Activated B cell treated with CpG ODN at 0.5 μM for 24 hours (primary cell): ENCODE measurements around the gene UROS. TPM values are rescaled to one million over a fixed set of nuclear protein-coding genes. Genes with fewer than 3 reads are reported as not detected.

Experiments
- ATAC-seq: fragments of 200-7000 bp; cut with Tn5 transposase; one replicate; pipeline ENCODE4 v1.10.0; 2021; ENCODE audit warnings: low read depth, mild to moderate bottlenecking, moderate library complexity
- CTCF ChIA-PET: fragments of 350-600 bp; sonication (Branson Sonifier 250); formaldehyde crosslinking; loops from one replicate; lab custom pipeline; 2021; ENCODE audit warnings: antibody characterized with exemption; lab: Charles Lee
- POLR2A ChIA-PET: fragments of 350-600 bp; sonication (Branson Sonifier 250); formaldehyde crosslinking; loops from one replicate; lab custom pipeline; 2021; ENCODE audit warnings: antibody characterized with exemption; lab: Charles Lee
- DNase-seq: peaks from one replicate; pipeline ENCODE4 v3.0.0; 2022
- H3K27ac Mint-ChIP-seq: one replicate; pipeline ENCODE4 v1.8.0; 2020; ENCODE audit warnings: mixed read lengths
- H3K27me3 Mint-ChIP-seq: one replicate; pipeline ENCODE4 v1.8.0; 2021; ENCODE audit warnings: mixed read lengths
- H3K36me3 Mint-ChIP-seq: one replicate; pipeline ENCODE4 v1.8.0; 2021; ENCODE audit warnings: low read depth, mixed read lengths
- H3K4me1 Mint-ChIP-seq: one replicate; pipeline ENCODE4 v1.8.0; 2021; ENCODE audit warnings: mixed read lengths
- H3K4me3 Mint-ChIP-seq: one replicate; pipeline ENCODE4 v1.8.0; 2020; ENCODE audit warnings: mild to moderate bottlenecking, mixed read lengths
- H3K9me3 Mint-ChIP-seq: one replicate; pipeline ENCODE4 v1.8.0; 2020; ENCODE audit warnings: mixed read lengths
- CTCF ChIP-seq: fragments of 200-600 bp; IDR thresholded peaks from one replicate; pipeline ENCODE4 v1.8.0; 2022; ENCODE audit warnings: antibody characterized with exemption, mild to moderate bottlenecking
- intact Hi-C: fragments of 100-400 bp; cut with micrococcal nuclease; formaldehyde crosslinking; loops from one replicate; pipeline ENCODE4 v1.15.1; 2024
- total RNA-seq: library from RNA; stranded (reverse); gene quantifications from 2 replicates; pipeline ENCODE4 v1.2.3, GENCODE V29; 2022

Gene UROS
- total RNA-seq: 34.1 and 34.9 TPM in 2 replicates

GRCh38 chr10:125822878-125823662 lies at the start of gene UROS, which contains the start of gene BCCIP:
UROS (minus strand) TSS chr10:125823258; CDS start chr10:125816499, 6,759 bp downstream.
BCCIP (plus strand) TSS chr10:125823546; CDS start chr10:125823558, 12 bp downstream.
- H3K27ac Mint-ChIP-seq: peak within 1 kb of the TSS; percentile 46
- ChIA-PET POLR2A (interaction anchor here (0.5 to 1.6 kb wide), 6 partner anchors 9 to 267 kb away, joined by 3 to 16 read pairs (median 4); partner anchors contain the start of gene EDRF1), CTCF (interaction anchor here (0.9 kb wide), 1 partner anchor 9 kb away, joined by 3 read pairs; no protein-coding TSS in a partner anchor)
- peak within 1 kb of the TSS; percentile 78 for H3K4me3 Mint-ChIP-seq
- intact Hi-C loops: loop anchor here (1.0 to 5.0 kb wide), 4 partner anchors 73 to 906 kb away; partner anchors contain the start of genes EDRF1 and FANK1
- H3K27me3 Mint-ChIP-seq: no peaks in the 10 kb centered on the region
- H3K4me1 Mint-ChIP-seq: peaks cover 36% of the 10 kb centered on the region
- ATAC-seq (peak; percentile 87), DNase-seq (peak; percentile 86)
- TF ChIP-seq CTCF: no peak
- peaks cover 22% of the 10 kb centered on the region for H3K36me3 Mint-ChIP-seq
- H3K9me3 Mint-ChIP-seq: no peaks in the 10 kb centered on the region

- no peak for ATAC-seq
- TF ChIP-seq CTCF: no peak
- Mint-ChIP-seq H3K27me3 (no peaks in the 10 kb centered on the region), H3K27ac (no peak overlapping the region), H3K4me1 (no peaks in the 10 kb centered on the region), H3K9me3 (peaks cover 7% of the 10 kb centered on the region), H3K36me3 (peaks cover 18% of the 10 kb centered on the region), H3K4me3 (no peak overlapping the region)
- intact Hi-C loops: no loop called here
- no peak for DNase-seq
- ChIA-PET CTCF (no interaction called here), POLR2A (no interaction called here)
Measured at GRCh38 chr10:125871338-125871737, 48.3 kb upstream of the UROS start.

GRCh38 chr10:125868372-125868975 lies 45.4 kb upstream of the UROS start:
- Mint-ChIP-seq H3K27ac (no peak overlapping the region), H3K4me3 (no peak overlapping the region), H3K4me1 (no peaks in the 10 kb centered on the region), H3K9me3 (no peaks in the 10 kb centered on the region), H3K27me3 (no peaks in the 10 kb centered on the region), H3K36me3 (peaks cover 17% of the 10 kb centered on the region)
- TF ChIP-seq CTCF: peak; percentile 44
- CTCF ChIA-PET: interaction anchor here (0.6 to 2.5 kb wide), 8 partner anchors 15 to 1985 kb away, joined by 3 to 11 read pairs (median 4); no protein-coding TSS in a partner anchor
- ATAC-seq: no peak
- no peak for DNase-seq
- POLR2A ChIA-PET: no interaction called here
- intact Hi-C loops: loop anchor here (1.0 to 2.0 kb wide), 2 partner anchors 114 to 636 kb away; no protein-coding TSS in a partner anchor

- ChIA-PET POLR2A (no interaction called here), CTCF (no interaction called here)
- no peak for ATAC-seq
- no peaks in the 10 kb centered on the region for H3K9me3 Mint-ChIP-seq
- H3K27ac Mint-ChIP-seq: no peak overlapping the region
- no peak for TF ChIP-seq CTCF
- H3K36me3 Mint-ChIP-seq: peaks cover 17% of the 10 kb centered on the region
- no peak for DNase-seq
- intact Hi-C loops: no loop called here
- no peaks in the 10 kb centered on the region for H3K27me3 Mint-ChIP-seq
- H3K4me3 Mint-ChIP-seq: no peak overlapping the region
- H3K4me1 Mint-ChIP-seq: no peaks in the 10 kb centered on the region
Measured at GRCh38 chr10:125866421-125867029, 43.5 kb upstream of the UROS start.
